SK-N-SH treated with all-trans-retinoic acid at 6 μM for 48 hours (cell line): ENCODE data around the gene ELOVL5.

Experiments used
- ARNTL ChIP-seq: fragments of 450-650 bp; formaldehyde crosslinking; IDR thresholded peaks from 2 replicates; pipeline ENCODE4 v1.5.0; 2020; ENCODE audit warnings: low read depth, mild to moderate bottlenecking, moderate library complexity, borderline replicate concordance
- BACH2 ChIP-seq: fragments of 250-450 bp; sonication (Bioruptor Pico); IDR thresholded peaks from 2 replicates; pipeline ENCODE4 v1.9.0; 2021; ENCODE audit warnings: mild to moderate bottlenecking, borderline replicate concordance
- CSDC2 ChIP-seq: fragments of 250-450 bp; sonication (Bioruptor Pico); IDR thresholded peaks from 2 replicates; pipeline ENCODE4 v1.5.0; 2020; ENCODE audit warnings: mild to moderate bottlenecking, moderate library complexity
- CSRNP3 ChIP-seq: fragments of 250-450 bp; sonication (Bioruptor Pico); IDR thresholded peaks from 2 replicates; pipeline ENCODE4 v1.5.1; 2021; ENCODE audit warnings: mild to moderate bottlenecking, moderate library complexity
- ESRRG ChIP-seq: fragments of 250-450 bp; sonication (Bioruptor Pico); IDR thresholded peaks from 2 replicates; pipeline ENCODE4 v1.6.1; 2021; ENCODE audit warnings: mild to moderate bottlenecking
- PPARA ChIP-seq: fragments of 250-450 bp; sonication (Bioruptor Pico); IDR thresholded peaks from 2 replicates; pipeline ENCODE4 v1.5.0; 2020; ENCODE audit warnings: mild to moderate bottlenecking, borderline replicate concordance
- RARB ChIP-seq: fragments of 250-450 bp; sonication (Bioruptor Pico); IDR thresholded peaks from 2 replicates; pipeline ENCODE4 v1.8.0; 2021; ENCODE audit warnings: mild to moderate bottlenecking, moderate library complexity
- TCF4 ChIP-seq: fragments of 250-450 bp; sonication (Bioruptor Pico); IDR thresholded peaks from 2 replicates; pipeline ENCODE4 v1.8.0; 2021; ENCODE audit warnings: mild to moderate bottlenecking, moderate library complexity, borderline replicate concordance
- ZFP30 ChIP-seq: fragments of 450-650 bp; formaldehyde crosslinking; IDR thresholded peaks from 2 replicates; pipeline ENCODE4 v1.5.0; 2022; ENCODE audit warnings: mild to moderate bottlenecking, moderate library complexity
- ZNF70 ChIP-seq: fragments of 450-650 bp; formaldehyde crosslinking; IDR thresholded peaks from 2 replicates; pipeline ENCODE4 v1.5.0; 2020; ENCODE audit warnings: mild to moderate bottlenecking, moderate library complexity
- ZNF8 ChIP-seq: fragments of 450-650 bp; formaldehyde crosslinking; IDR thresholded peaks from 2 replicates; pipeline ENCODE4 v1.5.0; 2020; ENCODE audit warnings: mild to moderate bottlenecking, moderate library complexity
- TF ChIP-seq, protein P1 (sequence below): fragments of 250-450 bp; sonication (Bioruptor Pico); IDR thresholded peaks from 2 replicates; pipeline ENCODE4 v1.8.0; 2020; ENCODE audit warnings: mild to moderate bottlenecking, moderate library complexity, borderline replicate concordance
- TF ChIP-seq, protein P2 (sequence below): fragments of 250-450 bp; sonication (Bioruptor Pico); IDR thresholded peaks from 2 replicates; pipeline ENCODE4 v1.5.0; 2020; ENCODE audit warnings: mild to moderate bottlenecking, moderate library complexity

DNA sequence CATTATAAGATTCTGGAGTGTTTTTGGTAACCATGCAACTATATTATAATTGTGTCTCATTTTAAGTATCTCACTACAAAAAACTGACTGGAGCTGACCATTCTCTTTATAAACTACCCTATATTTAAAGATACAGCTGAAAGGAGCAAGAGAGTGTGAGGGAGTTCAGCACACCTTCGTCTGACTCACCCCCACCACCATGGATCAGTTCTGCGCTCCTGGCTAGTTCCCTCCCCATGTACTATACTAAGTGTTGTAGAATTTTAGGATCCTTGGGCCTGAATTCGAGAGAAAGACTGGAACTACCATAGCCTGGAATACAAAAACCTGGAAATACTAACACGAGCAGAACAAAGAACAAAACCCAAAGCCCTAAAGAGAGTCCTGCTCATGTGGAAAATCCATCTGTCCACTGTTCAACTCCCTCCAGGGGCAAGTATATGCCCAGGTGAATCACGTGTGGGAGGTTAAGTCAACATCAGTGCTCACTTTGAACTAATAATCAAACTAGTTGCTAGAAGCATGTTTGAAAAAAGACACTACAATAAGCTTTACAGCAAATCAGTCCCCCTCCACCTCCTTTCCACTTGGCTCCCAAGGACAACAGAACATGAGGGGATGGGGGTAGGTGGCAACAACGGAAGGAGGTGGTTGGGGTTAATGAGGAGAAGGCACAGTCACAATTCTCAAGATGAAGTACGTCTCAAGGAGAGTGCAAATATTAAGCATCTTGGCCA lies 46.8 kb downstream of the ELOVL5 start:
- no peak for TF ChIP-seq CSDC2
- no peak for TF ChIP-seq BACH2 (CRISPR knock-in tag)
- TF ChIP-seq, protein P1, sequence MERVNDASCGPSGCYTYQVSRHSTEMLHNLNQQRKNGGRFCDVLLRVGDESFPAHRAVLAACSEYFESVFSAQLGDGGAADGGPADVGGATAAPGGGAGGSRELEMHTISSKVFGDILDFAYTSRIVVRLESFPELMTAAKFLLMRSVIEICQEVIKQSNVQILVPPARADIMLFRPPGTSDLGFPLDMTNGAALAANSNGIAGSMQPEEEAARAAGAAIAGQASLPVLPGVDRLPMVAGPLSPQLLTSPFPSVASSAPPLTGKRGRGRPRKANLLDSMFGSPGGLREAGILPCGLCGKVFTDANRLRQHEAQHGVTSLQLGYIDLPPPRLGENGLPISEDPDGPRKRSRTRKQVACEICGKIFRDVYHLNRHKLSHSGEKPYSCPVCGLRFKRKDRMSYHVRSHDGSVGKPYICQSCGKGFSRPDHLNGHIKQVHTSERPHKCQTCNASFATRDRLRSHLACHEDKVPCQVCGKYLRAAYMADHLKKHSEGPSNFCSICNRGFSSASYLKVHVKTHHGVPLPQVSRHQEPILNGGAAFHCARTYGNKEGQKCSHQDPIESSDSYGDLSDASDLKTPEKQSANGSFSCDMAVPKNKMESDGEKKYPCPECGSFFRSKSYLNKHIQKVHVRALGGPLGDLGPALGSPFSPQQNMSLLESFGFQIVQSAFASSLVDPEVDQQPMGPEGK = no peak
- no peak for TF ChIP-seq ESRRG
- no peak for TF ChIP-seq ZNF8 (CRISPR knock-in tag)
- no peak for TF ChIP-seq PPARA (CRISPR knock-in tag)
- no peak for TF ChIP-seq ZFP30 (CRISPR knock-in tag)
- no peak for TF ChIP-seq ARNTL (CRISPR knock-in tag)
- TF ChIP-seq RARB = no peak
- no peak for TF ChIP-seq ZNF70 (CRISPR knock-in tag)
- TF ChIP-seq, protein P2, sequence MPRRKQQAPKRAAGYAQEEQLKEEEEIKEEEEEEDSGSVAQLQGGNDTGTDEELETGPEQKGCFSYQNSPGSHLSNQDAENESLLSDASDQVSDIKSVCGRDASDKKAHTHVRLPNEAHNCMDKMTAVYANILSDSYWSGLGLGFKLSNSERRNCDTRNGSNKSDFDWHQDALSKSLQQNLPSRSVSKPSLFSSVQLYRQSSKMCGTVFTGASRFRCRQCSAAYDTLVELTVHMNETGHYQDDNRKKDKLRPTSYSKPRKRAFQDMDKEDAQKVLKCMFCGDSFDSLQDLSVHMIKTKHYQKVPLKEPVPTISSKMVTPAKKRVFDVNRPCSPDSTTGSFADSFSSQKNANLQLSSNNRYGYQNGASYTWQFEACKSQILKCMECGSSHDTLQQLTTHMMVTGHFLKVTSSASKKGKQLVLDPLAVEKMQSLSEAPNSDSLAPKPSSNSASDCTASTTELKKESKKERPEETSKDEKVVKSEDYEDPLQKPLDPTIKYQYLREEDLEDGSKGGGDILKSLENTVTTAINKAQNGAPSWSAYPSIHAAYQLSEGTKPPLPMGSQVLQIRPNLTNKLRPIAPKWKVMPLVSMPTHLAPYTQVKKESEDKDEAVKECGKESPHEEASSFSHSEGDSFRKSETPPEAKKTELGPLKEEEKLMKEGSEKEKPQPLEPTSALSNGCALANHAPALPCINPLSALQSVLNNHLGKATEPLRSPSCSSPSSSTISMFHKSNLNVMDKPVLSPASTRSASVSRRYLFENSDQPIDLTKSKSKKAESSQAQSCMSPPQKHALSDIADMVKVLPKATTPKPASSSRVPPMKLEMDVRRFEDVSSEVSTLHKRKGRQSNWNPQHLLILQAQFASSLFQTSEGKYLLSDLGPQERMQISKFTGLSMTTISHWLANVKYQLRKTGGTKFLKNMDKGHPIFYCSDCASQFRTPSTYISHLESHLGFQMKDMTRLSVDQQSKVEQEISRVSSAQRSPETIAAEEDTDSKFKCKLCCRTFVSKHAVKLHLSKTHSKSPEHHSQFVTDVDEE (CRISPR knock-in tag) = no peak
- TF ChIP-seq CSRNP3 (CRISPR knock-in tag) = no peak
- TF ChIP-seq TCF4 = no peak
